HCT116 (cell line): ENCODE results near the gene CCR2.
A peak's percentile ranks its signal among the peaks of the same experiment; 100 is the strongest.

ENCODE experiments used
- CTCF ChIP-seq, 3 experiments: fragments of 200-600 bp in 1 of 3; sonication (generic) in 1 of 3; IDR thresholded peaks in 2 of 3; conservative IDR thresholded peaks in 1 of 3; 2 replicates each; pipeline ENCODE4 v1.5.1; 2012 to 2017; ENCODE audit warnings: low read depth in 2 of 3, low read length in 2 of 3, antibody characterized with exemption in 1 of 3, borderline replicate concordance in 1 of 3, control low read depth in 1 of 3, mild to moderate bottlenecking in 1 of 3, mixed read lengths in 1 of 3, mixed run types in 1 of 3, moderate library complexity in 1 of 3; ENCODE audit not compliant: insufficient read depth in 1 of 3
- EZH2 ChIP-seq: fragments of 200-600 bp; sonication (generic); IDR thresholded peaks from 2 replicates; pipeline ENCODE4 v1.6.1; 2017; ENCODE audit warnings: antibody characterized with exemption, mixed run types

GRCh38 chr3:46372492-46373359, 18.8 kb downstream of the CCR2 start:
- TF ChIP-seq CTCF (IDR thresholded peaks at IDR 0.05 in 2 of 3, conservative IDR thresholded peaks at IDR 0.05 in 1 of 3; ENCODE audit: borderline replicate concordance in 1 of 3, insufficient read depth in 1 of 3, low read depth in 2 of 3, low read length in 2 of 3) (peak; percentile 59 to 69 (median 60)), EZH2 (no peak)
